NB4 (cell line): Measurements from ENCODE around the gene TADA2B.
"Not testable (repeated sequence)": the region's sequence is repeated elsewhere in the genome, so short reads cannot be mapped to it uniquely, and the experiment has no call there.

Experiments used
- DNase-seq: peaks from one replicate; pipeline ENCODE4 v3.0.0; 2010; ENCODE audit warnings: low read depth
- H3K4me3 ChIP-seq: one replicate; pipeline ENCODE4 v1.5.1; 2011; ENCODE audit warnings: mild to moderate bottlenecking, low read depth, low read length, moderate library complexity
- CTCF ChIP-seq: IDR thresholded peaks from one replicate; pipeline ENCODE4 v1.5.1; 2012; ENCODE audit warnings: low read depth, low read length
- MAX ChIP-seq: IDR thresholded peaks from 2 replicates; pipeline ENCODE4 v1.6.1; 2011; ENCODE audit warnings: low read depth, low read length
- MYC ChIP-seq: IDR thresholded peaks from 2 replicates; pipeline ENCODE4 v1.6.1; 2011; ENCODE audit warnings: low read depth, low read length
- POLR2A ChIP-seq: IDR thresholded peaks from 2 replicates; pipeline ENCODE4 v1.6.1; 2011; ENCODE audit warnings: mild to moderate bottlenecking; ENCODE audit not compliant: insufficient read length; ENCODE audit errors: extremely low read depth

TADA2B gene

GRCh38 chr4:7076696-7077082 is 33.5 kb downstream of the TADA2B start:
- no peak for DNase-seq
- H3K4me3 ChIP-seq = no peak overlapping the region
- TF ChIP-seq MAX (no peak), MYC (no peak), POLR2A (no peak), CTCF (no peak)

GRCh38 chr4:7077371-7077770 is 34.2 kb downstream of the TADA2B start:
- no peak for DNase-seq
- no peak overlapping the region for H3K4me3 ChIP-seq
- TF ChIP-seq MYC (no peak), POLR2A (no peak), MAX (no peak), CTCF (no peak)

- H3K4me3 ChIP-seq = no peak overlapping the region
- no peak for TF ChIP-seq POLR2A
- no peak for TF ChIP-seq MYC
- TF ChIP-seq MAX = no peak
- no peak for TF ChIP-seq CTCF
- no peak for DNase-seq
Measured at GRCh38 chr4:7078025-7078424, 34.9 kb downstream of the TADA2B start.

GRCh38 chr4:7079483-7079882 is 36.3 kb downstream of the TADA2B start:
- DNase-seq, H3K4me3 ChIP-seq: not testable (repeated sequence)

GRCh38 chr4:7079909-7080308 is 36.7 kb downstream of the TADA2B start:
- H3K4me3 ChIP-seq, DNase-seq: not testable (repeated sequence)

- no peak overlapping the region for H3K4me3 ChIP-seq
Measured at GRCh38 chr4:7083597-7084563, 40.7 kb downstream of the TADA2B start.

GRCh38 chr4:7084564-7084961 is 41.4 kb downstream of the TADA2B start:
- not testable (repeated sequence) for H3K4me3 ChIP-seq, DNase-seq

More at GRCh38 chr4:7083597-7084563, 40.7 kb downstream of the TADA2B start:
- no peak for DNase-seq
- no peak for TF ChIP-seq MAX
- TF ChIP-seq POLR2A = no peak
- TF ChIP-seq MYC = no peak
- TF ChIP-seq CTCF = no peak
